Caki2 (cell line): ENCODE results near the gene RNU1-1. TPM values are rescaled to one million over a fixed set of nuclear protein-coding genes. Genes with fewer than 3 reads are reported as not detected.
"Not testable (repeated sequence)": the region's sequence is repeated elsewhere in the genome, so short reads cannot be mapped to it uniquely, and the experiment has no call there.

Source experiments
- DNase-seq: peaks from one replicate; pipeline ENCODE4 v3.0.0-alpha.2; 2015; ENCODE audit warnings: low read depth
- in situ Hi-C: cut with HindIII; loops from 2 replicates; pipeline ENCODE4 v1.10.0; 2016; ENCODE audit warnings: low sequenced_read_pairs, low pct_unique_long_range_greater_than_20kb, mixed read lengths
- total RNA-seq: library from RNA; depleted of rRNA; stranded (reverse); fragments of >200 nt; shearing (Covaris generic); gene quantifications from 2 replicates; pipeline ENCODE4 v1.2.3, GENCODE V29; 2014; ENCODE audit warnings: low replicate concordance

RNU1-1 gene
- total RNA-seq, 1 experiment from 2014 or later, result not detected

DNA sequence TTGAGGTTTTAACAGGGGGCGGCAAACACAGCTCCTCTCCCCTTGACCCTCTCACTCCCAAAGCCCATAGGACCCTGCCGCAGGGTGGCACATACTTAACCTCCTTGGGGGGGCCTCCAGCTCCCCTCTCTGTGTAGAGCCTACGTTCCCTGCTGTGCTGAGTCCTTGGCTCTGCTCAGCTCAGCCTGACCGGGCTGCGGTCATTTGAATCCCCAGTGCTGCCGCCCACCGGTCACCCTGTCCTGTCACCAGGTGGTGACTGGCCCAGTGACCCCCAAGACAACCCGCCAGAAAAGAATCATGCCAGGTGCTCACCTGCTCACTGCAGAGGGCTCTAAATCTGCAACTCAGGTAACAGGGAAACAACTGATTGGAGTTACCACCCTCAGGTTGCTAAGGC, 12.6 kb downstream of the RNU1-1 start:
- DNase-seq, in situ Hi-C loops: not testable (repeated sequence)

DNA sequence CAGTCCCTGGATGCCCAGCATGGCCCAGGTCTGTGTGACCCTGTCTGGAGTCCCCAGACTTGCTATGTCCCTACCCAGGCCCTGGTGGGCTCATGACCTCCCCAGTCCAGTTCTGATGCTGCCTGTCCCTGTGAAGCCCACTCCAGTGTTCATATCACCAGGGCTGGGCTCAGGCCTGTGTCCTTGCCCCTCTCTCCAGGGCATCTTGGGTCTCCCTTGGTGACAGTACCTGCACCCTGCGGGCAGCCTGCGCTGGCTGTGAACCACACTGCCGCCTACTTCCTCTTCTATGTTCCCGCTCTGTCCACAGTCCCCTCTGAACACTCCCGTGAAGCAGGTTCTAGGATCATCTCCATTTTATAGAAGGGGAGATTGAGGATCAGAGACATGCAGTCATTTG, 13.1 kb downstream of the RNU1-1 start:
- in situ Hi-C loops, DNase-seq: not testable (repeated sequence)

DNA sequence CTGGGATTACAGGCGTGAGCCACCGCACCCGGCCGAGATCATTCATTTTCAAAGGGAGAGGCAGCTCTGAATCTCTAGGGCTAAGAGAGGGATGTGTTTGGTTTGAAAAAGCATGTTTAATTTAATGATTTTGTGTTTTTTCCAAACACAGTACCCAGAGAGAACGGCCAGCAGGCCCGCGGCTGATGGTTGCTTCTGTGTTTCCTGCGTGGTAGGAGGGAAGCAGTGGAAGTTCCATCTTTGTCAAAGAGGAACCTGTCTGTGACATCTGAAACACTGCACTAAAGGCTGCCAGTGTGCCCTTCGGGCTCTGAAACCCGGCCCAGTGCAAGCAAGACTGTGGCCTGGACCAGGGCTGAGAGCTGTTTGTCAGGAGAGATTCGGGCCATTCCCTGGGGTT, 13.6 kb downstream of the RNU1-1 start:
- DNase-seq, in situ Hi-C loops: not testable (repeated sequence)

DNA sequence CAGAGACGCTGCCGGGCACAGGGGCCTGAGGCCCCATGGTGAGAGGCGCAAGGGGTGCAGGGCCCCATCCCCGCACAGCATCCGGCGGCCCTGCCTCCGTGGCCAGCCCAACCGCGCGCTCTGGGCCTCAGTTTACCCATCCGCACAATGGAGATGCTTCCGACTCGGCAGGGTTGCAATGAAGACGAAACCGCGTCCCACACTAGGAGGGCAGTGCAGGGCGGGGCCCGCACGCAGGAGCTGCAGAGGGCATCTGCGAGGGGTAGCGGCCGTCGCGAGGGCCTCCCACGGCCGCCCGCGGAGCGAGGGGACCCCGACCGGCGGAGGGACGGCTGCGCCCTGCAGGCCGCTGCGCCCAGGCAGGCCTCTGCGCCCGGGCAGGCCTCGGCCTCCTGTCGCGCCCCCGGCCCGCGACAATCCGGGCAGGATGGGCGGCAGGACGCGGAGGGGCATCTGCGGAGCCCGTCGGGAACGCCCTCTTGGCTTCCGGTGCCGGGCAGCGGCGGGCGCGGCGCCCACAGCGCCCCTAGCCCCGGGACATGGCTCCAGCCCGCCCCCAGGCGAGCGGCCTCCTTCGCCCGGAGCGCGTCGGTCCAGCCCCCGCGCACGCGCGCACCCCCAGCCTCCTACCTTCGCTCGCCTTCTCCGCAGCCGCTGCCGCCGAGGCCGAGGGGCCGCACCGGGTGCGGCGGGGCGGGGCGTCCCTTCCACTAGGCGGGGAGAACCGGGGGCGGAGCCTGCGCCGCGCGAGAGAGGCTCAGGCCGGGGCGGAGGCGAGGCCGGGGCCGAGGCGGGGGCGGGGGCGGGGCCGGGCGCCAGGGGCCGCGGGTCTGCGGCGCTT, 15.3 kb downstream of the RNU1-1 start:
- DNase-seq, result peak; percentile 83
- in situ Hi-C loops, result no loop called here

DNA sequence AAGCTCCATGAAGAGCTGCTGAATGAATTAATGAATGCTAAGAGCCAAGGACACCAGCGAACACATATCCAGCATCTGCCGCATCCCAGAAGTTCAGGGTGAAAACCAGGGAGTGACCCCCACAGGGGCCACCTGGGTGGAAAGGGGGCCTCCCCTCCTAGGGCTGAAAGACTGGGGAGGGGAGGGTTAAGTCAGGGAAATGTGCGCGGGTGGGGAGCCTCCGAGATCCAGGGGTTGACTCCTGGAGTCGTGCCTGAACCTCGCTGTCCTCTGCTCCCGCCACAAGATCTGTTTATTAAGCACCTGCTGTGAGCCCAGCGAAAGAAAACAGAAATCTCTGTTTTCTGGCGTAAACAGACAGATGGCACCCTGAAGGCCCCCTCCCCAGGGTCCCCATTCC, 16.0 kb downstream of the RNU1-1 start:
- in situ Hi-C loops, DNase-seq: not testable (repeated sequence)

DNA sequence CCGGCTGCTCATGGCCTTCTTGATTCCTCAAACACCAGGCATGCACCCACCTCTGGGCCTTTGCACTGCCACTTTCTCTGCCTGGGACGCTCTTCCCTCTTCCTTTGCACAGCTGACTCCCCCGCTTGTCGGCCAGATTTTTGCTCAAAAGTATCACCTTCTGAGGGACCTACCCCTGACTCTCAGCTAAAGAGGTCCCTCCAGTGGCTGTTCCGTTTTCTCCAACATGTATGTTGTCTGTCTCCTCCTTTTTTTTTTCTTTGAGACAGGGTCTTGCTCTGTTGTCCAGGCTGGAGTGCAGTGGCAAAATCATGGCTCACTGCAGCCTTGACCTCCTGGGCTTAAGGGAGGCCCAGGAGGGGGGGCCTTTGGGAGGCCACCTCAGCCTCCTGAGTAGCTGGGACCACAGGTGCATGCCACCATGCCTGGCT, 16.6 kb downstream of the RNU1-1 start:
- DNase-seq, in situ Hi-C loops: not testable (repeated sequence)

DNA sequence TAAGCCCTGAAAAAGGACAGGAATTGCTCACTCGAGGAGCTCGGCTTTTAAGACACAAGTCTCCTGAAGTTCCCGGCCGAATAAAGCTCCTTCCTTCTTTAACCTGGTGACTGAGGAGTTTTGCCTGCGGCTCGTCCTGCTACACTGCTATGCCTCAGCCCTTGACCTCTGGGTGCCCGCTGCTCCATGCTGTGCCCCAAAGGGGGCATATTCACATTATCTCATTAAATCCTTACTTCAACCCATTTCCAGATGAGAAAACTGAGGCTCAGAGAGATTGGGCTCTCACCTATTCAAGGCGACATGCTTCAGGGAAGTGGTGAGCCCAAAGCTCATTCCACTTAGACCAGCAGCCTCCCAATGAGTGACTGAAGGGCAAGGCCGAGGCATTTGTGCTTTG, 20.4 kb downstream of the RNU1-1 start:
- DNase-seq, in situ Hi-C loops: not testable (repeated sequence)

DNA sequence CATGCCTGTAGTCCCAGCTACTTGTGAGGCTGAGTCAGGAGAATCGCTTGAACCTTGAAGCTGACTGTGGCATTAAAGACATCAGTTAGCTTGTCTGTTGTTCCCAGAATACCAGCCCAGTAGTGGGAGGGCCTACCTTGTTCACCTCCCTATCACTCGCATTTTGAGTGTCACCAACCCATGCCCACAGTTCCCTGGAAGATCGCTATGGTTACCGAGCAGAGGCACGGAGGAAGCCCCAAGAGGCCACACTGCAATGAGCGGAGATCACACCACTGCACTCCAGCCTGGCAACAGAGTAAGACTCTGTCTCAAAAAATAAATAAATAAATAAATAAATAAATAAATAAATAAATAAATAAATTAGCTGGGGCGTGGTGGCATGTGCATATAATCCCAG, 21.1 kb downstream of the RNU1-1 start:
- peak; percentile 46 for DNase-seq
- in situ Hi-C loops, result not testable (repeated sequence)

DNA sequence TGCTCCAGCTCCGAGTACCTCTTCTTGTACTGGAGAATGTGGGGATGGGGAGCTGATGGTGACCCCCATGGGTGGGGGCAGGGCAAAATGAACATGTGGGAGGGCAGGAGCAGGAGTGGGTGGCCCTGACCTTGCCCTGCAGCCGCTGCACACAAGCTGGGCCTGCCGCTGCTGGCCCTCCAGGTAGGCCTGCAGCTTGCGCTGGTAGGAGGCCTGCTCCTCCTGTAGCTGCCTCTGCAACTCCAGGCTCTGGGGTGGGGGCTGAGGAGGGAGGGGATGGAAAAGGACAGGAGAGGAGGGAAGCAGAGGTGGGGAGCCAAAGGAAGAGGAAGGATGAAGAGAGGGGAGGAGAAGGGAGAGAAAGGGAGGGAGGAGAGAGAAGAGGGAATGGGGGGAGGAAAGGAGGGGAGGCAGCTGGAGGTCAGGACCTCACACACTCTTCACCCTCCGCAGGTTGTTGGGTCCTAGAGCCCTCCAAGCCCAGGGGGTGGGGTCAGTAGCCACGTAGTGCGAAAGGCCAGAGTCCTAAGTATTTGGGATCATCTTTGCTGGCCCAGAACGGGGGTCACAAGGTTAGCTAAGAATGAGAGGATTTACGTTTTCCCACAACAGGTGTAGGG, 22.9 kb downstream of the RNU1-1 start:
- no peak for DNase-seq
- in situ Hi-C loops, result no loop called here

DNA sequence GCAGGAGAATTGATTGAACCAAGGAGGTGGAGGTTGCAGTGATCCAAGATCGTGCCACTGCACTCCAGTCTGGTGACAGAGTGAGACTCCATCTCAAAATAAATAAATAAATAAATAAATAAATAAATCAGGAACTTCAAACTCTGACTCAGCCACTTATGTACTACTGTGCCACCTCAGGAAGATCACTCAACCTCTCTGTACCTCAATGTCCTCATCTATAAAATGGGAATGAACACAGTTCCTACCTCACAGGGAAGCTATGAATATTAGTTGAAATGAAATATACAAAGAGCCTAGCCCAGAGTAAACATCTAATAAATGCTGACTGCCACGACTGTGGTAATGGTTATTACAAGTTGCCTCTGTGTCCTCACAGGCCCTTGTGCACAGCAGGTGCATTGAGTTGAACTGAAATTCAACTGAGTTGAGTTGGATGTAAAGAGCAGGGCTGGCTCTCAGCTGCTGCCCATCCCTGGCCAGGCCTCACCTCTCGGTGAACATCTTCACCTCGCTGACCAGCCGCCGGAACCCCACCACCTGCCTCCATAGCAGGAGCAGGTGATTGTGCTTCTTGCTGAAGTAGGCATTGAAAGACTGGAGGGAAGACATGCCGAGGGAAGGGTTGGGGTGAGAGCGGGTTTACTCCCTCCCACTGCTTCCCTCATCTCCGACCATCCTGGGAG, 24.7 kb downstream of the RNU1-1 start:
- in situ Hi-C loops, DNase-seq: not testable (repeated sequence)

DNA sequence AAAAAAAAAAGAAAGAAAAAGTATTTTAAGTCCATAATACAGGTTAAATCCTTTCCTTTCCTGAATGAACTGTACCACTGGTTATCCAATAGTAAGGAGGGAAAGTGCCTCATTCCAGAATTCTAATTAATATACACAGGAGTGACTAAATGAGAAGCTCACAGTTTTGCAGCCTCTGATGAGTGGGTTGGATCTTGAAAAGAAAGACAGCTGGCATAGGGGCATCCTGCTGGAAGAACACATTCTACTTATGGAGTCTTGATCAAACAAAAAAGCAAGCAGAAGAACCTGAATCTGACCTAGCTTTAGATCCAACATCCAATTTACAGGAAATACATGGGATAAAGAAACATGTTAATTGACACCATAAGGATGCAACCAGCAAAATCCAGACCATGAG, 27.1 kb downstream of the RNU1-1 start:
- in situ Hi-C loops, DNase-seq: not testable (repeated sequence)

DNA sequence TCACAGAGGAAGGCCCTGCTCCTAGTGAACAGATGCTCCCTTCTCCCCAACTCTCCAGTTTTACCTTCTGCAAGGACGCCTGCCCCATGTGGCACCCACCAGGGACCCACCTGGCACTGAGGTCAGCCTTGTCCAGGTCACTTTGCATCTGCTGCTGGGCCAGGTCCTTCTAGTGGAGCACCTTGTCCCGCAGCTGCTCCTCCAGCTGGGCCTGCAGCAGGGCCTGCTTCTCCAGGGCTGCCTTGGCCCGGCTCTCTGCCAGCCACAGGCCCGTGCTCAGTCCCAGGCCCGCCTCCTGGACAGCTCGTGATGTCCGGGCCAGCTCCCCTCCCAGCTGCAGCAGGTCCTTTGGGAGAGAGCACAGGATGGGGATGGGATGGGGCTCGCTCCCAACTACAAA, 27.8 kb downstream of the RNU1-1 start:
- in situ Hi-C loops, DNase-seq: not testable (repeated sequence)

DNA sequence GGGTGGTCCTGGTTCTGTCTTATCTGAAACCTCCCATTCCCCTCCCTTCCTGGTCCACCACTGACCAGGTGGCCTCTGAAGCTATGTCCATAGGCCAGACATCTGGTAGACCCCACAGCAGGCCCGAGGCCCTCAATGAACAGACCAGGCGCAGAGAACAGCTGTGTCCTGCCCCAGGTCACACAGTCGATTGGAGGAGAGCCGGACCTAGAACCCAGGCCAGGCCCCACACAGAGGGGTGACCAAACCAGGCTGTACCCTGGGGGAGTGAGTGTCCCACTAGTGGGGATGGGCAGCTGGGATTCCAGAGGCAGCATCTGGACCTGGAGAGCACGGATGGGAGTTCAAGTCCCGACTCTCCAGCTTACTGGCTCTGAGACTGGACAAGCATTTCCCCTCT, 29.2 kb downstream of the RNU1-1 start:
- in situ Hi-C loops, result no loop called here
- DNase-seq, result no peak

DNA sequence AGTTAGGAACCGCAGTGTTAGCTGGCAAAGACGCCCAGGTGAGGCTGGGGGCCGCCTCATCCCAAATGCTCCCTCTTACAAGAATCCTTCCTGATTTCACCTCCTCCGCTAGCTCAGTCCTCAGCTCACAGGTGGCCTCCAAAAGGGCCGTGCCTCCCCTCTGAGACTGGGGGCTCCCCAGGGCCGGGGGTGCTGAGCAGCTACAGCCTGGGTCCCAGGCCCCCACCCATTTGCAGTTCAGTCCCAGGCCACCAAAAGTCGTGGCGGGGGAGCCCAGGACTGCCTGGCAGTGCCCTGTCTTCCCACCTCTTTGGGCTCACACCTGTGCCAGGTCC, 29.6 kb downstream of the RNU1-1 start:
- in situ Hi-C loops, result no loop called here
- DNase-seq, result no peak

DNA sequence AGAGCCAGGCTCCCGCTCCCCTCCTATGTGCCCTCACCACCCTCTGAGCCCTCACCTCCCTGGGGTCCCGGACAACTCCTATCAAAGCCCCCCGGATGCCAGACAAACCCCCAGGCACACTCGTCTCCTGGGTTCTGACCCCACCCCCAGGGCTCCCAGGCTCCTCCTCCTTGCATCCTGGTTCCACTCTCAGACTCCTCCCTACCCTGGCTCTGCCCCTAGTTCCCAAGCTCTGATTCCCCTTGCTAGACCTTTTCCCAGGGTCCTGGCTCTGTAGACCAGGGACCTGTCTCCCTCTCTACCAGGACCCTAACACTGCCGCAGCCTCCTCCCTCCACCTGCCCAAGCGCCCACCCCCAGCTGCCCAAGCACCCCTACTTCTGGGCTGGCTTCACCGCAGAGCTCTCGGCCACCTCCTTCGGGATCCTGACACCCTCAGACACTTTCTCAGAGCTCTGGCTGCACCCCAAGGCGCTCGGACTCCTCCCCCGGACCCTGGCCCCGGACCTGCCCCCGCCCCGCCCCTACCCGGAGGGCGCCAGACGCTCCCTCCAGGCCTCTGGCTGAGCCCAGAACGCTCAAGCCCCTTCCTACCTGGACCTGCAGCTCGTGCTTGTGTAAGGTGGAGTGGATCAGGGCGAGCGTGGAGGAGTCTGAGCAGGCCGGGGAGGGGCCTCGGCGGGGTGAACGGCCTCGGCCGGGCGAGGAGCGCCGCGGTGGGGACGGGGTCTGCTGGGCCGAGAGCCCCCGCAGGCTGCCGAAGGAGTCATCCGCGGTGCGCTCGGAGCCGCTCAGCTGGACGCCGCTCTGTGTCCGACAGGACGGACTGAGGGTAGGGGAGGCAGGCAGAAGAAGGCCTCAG, 30.2 kb downstream of the RNU1-1 start:
- in situ Hi-C loops, result not testable (repeated sequence)

DNA sequence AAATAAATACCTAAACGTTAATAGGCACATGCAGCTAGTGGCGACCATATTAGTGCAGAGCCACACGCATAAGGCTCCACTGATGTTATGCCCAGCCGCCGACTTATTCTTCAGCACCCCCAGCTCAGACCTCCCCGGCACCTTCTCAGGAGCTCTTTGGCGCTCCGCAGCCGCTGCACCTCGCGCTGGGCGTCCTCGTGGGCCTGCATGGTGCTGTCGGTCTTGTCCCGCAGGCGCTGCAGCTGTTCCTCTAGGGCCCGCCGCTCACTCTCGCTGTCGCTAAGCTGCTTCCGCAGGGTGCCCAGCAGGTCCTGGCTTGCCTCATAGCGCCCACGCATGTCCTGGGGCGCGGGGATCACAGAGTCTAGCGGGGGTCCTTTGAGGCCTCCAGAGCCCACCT, 30.9 kb downstream of the RNU1-1 start:
- in situ Hi-C loops, DNase-seq: not testable (repeated sequence)

More for the DNA sequence above, 30.2 kb downstream of the RNU1-1 start:
- not testable (repeated sequence) for DNase-seq

DNA sequence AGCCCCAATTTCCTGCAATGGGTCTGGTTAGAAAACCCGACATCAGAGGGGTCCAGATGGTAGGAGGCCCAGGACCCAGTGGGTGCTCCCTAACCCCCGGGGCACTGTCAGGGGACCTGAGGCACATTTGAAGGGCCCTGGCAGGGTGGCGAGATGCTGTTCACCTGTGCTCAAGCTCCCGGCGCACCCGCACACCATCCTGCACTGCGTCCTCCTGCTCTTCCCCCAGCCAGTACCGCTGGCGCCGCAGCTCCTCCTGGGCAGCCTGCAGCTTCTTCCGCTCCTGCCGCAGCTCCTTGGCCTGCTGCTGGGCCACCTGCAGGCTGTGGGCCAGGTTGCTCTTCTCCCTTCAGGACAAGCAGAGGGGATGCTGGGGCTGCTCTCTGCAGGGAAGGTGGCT, 36.0 kb downstream of the RNU1-1 start:
- in situ Hi-C loops, result no loop called here
- no peak for DNase-seq
